22Rv1 (cell line): ENCODE results near the gene COX4I1.

Experiments used
- CTCF ChIP-seq: fragments of 450-650 bp; IDR thresholded peaks from 2 replicates; pipeline ENCODE4 v1.5.1; 2017; ENCODE audit warnings: mild to moderate bottlenecking
- ZFX ChIP-seq: fragments of 450-650 bp; IDR thresholded peaks from 2 replicates; pipeline ENCODE4 v1.6.1; 2017; ENCODE audit warnings: antibody characterized with exemption, borderline replicate concordance

- TF ChIP-seq CTCF: no peak
- no peak for TF ChIP-seq ZFX
Observed at GRCh38 chr16:85851034-85851785, 51.7 kb downstream of the COX4I1 start.
